ENCODE measurements around the gene LCN12.

Gene LCN12

DNA sequence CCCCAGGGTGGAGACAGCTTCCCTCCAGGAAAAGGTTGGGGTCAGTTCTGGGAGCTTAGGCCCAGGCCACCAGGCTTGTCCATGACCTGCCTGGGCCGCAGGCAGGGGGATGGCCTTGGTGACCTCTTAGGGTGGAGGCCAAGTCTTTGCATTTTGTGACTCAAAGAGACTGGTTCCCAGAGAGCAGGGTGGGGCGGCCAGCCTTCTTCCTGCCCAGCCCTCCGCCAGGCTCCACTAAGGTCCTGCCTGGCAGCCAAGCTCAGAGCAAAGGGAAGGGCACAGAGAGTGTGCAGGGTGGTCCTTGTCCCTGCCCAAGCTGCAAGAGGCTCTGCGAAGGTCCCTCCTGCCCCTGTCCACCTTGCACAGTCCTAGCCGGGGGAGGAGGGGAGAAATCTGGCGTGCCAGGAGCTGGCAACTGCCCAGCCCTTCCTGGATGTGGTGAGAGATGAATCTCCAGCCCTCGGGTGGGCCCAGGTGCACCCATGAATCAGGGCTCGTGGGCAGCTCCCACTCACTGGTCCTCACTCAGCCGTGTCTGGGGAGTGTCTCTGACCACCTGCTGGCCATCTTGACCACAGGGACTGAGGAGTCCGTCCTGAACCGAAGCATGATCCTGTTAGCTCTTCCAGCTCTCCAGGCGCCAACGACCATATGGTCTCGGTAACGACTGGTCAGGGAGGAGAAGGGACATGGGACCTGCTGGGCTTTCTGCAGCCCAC lies 22.9 kb downstream of the LCN12 start:
- peak; percentile 34 for DNase-seq

- peak; percentile 14 for DNase-seq
Observed at GRCh38 chr9:136975644-136976043, 23.6 kb downstream of the LCN12 start.

DNA sequence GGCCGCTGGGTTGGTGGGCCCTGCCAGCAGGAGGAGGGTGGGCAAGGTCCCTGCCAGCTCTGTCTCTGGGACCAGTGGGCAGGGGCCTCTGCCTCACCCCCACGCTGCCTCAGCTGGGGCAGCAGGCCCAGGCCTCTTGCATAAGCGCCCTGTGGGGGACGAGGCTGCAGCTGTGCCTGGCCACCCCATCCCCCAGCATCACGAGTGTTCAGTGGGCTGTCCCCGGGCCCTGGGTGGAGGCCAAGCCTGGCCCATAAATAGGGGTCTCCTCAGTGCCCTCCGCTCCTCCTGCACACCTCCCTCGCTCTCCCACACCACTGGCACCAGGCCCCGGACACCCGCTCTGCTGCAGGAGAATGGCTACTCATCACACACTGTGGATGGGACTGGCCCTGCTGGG lies 25.1 kb downstream of the LCN12 start, which contains the start of gene PTGDS:
Gene PTGDS (plus strand): TSS at position 282 of the 400 bp plus-strand sequence. CDS start 75 bp downstream, at position 357.
- no peak for DNase-seq

DNA sequence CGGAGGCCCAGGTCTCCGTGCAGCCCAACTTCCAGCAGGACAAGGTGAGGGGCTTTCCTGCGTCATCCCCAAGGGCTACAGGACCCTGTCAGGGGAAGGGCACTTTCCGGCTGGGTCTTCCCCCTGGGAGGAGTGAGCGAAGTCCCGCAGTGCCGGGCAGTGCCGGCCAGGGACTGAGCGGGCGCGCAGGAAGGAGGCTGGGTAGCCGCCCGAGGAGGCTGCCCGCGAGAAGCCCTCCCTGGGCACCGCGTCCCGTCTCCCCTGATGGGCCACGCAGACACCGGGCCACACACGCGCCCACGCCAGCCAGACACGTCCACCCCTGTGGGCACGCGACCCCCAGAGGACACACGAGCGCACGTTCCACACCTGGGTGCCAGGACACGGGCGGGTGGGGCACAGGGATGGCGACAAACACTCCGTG lies 25.6 kb downstream of the LCN12 start:
- no peak for DNase-seq

DNA sequence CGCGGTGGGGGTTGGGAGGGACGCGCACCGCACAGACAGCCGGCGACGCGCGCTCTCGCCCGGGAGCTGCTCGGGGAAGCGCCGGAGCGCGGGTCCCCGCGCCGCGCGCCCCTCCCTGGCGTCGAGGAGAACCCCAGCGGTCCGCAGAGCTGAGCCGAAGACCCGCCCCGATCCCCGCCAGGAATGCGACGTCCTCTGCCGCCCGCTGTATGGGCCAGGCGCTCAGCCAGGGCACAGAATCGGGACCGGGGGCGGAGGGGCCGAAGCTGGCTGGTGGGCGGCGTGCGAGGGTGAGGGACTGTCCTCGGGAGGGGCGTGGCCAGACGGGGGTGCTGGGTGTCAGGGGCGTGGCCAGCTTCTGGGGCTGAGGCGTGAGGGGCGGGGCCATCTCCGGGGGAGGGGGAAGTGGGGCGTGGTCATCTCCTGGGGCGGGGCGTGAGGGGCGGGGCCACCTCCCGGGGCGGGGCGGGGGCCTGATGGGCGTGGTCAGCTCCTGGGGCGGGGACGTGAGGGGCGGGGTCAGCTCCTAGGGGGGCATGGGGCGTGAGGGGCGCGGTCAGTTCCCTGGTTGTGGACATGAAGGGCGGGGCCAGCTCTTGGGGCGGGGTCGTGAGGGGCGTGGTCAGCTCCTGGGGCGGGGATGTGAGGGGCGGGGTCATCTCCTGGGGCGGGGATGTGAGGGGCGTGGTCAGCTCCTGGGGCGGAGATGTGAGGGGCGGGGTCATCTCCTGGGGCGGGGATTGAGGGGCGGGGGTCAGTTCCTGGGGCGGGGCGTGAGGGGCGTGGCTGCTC lies 26.2 kb downstream of the LCN12 start:
- DNase-seq: peak; percentile 35

DNA sequence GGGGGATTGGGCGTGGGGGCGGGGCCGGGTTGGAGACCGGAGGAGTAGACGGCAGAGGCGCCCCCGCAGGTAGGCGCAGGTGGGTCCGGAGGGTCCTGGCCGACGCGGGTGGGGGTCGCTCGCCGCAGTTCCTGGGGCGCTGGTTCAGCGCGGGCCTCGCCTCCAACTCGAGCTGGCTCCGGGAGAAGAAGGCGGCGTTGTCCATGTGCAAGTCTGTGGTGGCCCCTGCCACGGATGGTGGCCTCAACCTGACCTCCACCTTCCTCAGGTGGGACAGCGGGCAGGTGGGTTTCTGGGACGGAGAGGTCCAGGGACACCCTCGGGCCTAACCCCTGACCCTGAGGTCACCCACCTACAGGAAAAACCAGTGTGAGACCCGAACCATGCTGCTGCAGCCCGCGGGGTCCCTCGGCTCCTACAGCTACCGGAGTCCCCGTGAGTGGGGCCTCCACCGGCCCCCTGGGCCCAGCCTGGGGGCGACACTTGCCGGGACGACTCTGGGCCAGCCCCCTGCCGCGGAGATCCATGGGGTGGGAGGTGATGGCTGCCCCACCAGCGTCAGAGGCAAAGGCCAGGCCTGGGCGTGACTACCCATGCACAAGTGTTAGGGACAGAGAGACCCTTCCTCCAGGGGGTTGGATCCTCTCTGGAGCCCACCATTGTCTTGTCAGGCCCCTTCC lies 26.9 kb downstream of the LCN12 start:
- no peak for DNase-seq

DNA sequence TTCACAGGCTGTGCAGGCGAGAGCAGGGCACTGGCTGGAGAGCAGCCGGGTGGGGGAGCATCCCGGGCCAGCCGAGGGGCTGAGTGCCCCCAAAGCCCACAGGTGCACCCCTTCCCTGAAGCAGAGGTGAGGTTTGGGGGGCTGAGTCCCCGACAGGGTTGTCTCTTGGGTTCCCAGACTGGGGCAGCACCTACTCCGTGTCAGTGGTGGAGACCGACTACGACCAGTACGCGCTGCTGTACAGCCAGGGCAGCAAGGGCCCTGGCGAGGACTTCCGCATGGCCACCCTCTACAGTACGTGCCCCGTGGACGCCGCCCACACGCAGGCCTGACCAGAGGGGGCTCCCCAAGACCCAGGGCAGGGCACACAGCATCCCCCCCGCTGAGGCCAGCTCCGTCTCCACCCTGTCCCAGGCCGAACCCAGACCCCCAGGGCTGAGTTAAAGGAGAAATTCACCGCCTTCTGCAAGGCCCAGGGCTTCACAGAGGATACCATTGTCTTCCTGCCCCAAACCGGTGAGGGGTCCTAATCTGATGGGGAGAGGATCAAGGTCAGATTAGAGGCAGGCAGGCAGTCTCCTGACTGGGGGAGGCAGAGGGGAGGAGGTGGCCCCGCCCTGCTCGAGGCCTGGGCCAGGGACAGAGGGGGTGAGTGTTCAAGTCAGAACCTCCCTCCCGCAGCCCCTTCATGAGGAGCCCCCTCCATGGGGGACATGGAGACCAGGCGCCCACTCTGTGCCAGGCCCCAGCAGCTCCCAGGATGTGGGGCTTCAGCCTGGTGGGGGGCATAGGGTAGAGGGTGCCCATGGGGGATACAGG lies 27.9 kb downstream of the LCN12 start:
- DNase-seq: no peak

DNA sequence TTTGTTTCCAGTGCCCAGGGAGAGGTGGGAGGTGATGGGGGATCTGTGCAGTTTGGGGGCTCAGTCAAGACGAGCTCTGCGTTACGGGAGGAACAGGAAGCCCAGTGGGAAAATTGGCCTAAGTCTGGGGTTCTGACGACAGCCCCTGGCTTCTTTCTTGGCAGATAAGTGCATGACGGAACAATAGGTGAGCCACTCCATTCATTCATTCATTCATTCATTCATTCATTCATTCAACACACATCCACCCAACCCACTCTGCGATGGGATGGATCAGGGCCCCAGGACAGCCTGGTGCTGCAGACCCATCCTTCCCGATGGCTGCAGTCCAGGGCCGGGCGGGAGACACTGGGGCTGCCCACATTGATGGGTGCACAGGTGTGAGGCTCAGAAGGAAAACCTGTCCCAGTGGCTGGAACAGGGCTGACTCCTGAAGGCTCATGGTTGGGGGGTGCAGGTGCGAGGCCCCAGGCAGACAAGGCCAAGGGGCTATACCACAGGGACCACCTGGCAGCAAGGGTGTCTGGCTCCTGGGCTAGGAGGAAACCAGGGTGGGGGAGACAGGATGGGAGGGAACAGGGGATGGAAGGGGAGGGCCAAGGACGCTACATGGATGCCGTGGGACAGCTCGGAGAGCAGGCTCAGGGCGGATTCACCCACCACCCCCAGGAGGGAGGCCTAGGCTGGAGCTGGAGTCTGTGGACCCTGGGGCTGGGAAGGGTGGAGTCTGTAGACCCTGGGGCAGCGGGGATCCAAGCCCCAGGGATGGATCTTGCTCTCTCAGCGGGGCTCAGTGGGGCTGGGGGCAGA lies 28.8 kb downstream of the LCN12 start:
- DNase-seq: no peak

GRCh38 chr9:136981588-136982231 lies 29.6 kb downstream of the LCN12 start:
- DNase-seq: no peak

DNA sequence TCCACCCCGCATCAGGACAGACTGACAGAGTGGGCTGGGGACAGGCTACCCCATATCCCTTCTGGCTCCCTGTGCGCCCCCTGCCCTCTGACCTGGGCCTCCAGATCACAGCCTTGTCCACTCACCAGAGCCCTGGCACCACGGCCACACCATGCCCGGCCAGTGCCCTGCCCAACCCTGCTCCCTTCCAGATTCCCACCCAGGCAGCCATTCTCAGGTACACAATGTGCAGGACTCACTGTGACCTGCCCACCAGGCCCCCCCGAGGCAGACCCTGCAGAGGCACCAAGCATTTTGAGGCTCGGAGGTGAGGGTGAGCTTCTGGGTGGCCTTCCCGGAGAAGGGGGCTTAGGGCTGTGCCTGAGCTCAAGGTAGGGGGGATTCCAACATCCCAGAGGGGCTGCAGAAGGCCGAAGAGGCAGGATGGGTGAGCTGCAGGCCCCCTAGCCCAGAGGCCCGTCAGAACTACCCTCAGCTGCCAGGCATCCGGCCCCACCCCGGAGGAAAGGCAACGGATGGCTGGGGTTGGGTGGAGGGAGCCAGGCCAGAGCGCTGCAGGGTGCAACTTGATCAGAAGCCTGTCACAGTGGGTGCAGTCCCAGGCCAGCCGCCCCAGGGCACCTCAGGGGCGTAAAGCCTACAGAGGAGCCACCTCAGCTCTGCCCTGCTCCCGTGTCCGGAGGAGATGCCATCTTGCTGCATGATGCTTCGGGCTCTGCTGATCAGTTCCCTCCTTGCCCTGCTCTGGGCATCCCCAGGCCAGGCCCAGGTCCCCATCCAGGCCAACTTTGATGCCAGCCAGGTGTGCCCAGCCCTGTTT lies 30.4 kb downstream of the LCN12 start, which contains the start of gene LCNL1:
Gene LCNL1 (plus strand): TSS at position 762 of the 820 bp plus-strand sequence. CDS start 594 bp downstream, outside the sequence.
- no peak for DNase-seq

GRCh38 chr9:136983167-136983566 lies 31.1 kb downstream of the LCN12 start:
- no peak for DNase-seq

DNA sequence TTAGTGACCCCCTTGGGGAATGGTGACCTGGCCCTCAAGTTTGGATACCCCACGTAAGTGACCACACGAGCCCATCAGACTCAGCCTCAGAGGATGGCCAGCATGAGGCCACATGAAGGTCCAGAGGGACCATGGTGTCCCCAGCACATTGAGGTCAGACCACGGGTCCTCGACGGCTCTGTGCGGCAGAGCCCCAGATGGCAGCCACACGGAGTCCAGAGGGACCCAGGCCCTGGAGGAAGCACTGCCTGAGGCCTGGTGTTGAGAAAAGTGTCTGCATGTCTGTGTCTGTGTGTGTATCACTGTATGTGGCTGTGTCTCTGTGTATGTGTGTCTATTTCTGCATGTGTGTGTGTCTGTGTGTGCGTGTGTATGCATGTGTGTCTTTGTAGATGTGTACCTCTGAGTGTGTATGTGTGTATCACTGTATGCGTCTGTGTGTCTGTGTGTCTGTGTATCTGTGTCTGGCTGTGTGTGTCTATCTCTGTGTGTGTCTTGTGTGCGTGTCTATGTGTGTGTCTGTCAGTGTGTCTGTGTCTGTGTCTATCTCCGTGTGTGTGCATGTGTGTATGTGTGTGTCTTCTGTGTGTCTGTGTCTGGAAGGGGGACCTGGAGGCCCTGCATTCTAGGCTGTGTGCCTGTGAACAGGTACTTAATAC lies 31.7 kb downstream of the LCN12 start:
- no peak for DNase-seq

GRCh38 chr9:136984464-136985026 lies 32.5 kb downstream of the LCN12 start:
- DNase-seq: no peak

DNA sequence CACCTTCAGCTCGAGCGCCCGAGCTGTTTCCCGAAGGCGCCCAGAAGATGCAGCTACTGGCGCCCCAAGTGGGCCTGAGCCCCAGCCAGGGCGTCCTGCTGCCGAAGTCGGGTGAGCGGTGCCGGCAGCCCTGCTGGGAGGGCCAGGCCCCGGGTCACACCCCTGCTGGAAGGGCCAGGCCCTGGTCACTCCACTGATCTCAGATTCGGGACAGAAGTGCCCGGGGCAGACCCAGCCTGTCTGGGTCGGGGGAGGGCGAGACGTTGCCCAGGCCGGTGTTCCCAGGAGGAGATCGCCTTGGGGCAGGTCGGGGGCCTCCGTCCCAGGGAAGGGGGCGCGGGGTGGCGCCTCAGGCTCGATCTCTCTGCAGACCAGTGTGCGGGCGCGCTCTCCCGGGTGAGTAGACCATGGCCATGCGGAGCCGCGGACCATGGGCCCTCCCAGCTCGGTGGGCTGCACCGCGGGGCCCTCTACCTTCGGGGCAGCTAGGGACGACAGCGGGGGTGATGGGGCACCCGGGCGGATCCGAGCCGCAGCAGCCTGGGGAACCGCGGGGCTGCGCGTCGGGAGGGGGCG lies 33.0 kb downstream of the LCN12 start:
- no peak for DNase-seq

GRCh38 chr9:136985853-136986252 lies 33.8 kb downstream of the LCN12 start:
- no peak for DNase-seq

GRCh38 chr9:136988872-136989271 lies 36.8 kb downstream of the LCN12 start:
- DNase-seq: no peak

DNA sequence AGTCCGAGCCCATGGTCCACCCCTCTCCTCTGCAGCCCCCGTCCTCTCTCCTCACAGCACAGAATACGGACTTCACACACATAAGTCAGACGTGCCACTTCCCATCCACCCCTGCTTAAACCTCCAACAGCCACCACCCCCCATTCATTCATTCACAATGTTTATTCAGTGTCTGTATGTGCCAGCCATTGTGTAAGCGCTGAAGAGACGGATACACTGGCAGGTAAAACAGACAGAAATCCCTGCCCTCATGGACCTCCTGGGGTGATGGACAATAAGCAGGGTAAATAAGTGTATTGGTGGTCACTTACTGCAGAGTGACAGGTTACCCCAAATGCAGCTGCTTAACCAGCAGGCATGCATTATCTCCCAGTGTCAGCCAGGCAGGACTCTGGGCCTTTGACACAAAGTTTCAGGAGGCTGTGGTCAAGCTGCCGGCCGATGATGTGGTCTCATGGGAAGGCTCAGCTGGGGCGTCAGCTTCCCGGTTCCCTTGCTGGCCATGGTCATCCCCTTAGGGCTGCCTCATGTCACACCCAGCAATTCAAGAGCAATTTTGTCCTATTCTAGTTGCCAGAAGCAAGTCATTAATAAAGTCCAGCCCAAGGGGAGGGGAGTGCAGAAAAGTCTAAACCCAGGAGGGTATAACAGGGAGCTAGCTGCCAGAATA lies 38.3 kb downstream of the LCN12 start:
- DNase-seq: no peak
